ENCODE data around the gene ACSS1.

The ACSS1 gene

GRCh38 chr20:25059866-25060465 is 2.0 kb upstream of the ACSS1 start:
- no peak for DNase-seq (ENCODE audit: low read depth in 1 of 2, low spot score in 1 of 2)

- DNase-seq (ENCODE audit: low read depth in 1 of 2, low spot score in 1 of 2), result no peak
Measured at GRCh38 chr20:25058847-25059810, 1.2 kb upstream of the ACSS1 start.

DNA sequence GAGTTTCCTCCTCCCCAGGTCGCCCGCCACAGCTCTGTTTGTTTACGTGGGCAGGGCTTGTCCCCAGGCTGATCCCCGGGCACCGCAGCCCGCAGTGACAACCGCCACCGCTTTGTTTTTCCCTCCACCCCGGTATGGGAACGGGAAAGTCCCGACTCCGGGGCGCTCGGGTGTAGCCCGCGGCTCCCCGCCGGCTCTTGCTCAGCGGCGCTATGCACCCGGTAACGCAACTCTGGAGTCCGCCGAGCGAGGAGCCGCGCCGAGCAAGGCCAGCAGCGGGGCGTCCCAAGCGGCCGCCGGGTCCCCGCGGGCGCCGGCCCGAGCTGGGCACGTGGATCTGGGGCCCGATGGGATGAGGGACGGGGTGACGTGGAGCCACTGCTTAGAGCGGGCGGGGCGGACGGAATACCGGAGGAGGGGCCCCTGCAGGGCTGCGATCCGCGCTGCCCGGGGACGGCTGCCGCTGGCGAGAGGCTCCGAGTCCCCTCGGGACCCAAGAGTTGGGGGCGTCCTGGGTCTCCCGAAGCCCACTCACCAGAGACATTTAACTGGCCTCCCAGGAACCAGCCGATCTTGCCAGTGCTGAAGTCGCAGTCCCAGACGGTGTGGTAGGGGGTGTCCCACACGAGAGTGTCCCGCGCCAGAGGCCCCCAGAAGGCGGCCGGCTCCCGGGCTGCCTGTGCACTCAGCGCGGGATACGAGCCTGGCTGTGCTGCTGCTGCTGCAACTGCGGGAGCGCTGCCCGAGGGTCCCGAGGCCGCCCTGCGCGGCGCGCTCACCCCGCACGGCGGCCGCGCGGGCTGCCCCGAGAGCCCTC is 497 bp downstream of the ACSS1 start:
- DNase-seq (ENCODE audit: low read depth in 1 of 2, low spot score in 1 of 2), result peak; percentile 39 to 53

GRCh38 chr20:25056690-25057233 is 1.2 kb downstream of the ACSS1 start:
- no peak for DNase-seq (ENCODE audit: low read depth in 1 of 2, low spot score in 1 of 2)

- DNase-seq (ENCODE audit: low read depth in 1 of 2, low spot score in 1 of 2), result no peak
Measured at GRCh38 chr20:25055711-25056495, 2.0 kb downstream of the ACSS1 start.

GRCh38 chr20:25054995-25055629 is 2.8 kb downstream of the ACSS1 start:
- no peak for DNase-seq (ENCODE audit: low read depth in 1 of 2, low spot score in 1 of 2)

DNA sequence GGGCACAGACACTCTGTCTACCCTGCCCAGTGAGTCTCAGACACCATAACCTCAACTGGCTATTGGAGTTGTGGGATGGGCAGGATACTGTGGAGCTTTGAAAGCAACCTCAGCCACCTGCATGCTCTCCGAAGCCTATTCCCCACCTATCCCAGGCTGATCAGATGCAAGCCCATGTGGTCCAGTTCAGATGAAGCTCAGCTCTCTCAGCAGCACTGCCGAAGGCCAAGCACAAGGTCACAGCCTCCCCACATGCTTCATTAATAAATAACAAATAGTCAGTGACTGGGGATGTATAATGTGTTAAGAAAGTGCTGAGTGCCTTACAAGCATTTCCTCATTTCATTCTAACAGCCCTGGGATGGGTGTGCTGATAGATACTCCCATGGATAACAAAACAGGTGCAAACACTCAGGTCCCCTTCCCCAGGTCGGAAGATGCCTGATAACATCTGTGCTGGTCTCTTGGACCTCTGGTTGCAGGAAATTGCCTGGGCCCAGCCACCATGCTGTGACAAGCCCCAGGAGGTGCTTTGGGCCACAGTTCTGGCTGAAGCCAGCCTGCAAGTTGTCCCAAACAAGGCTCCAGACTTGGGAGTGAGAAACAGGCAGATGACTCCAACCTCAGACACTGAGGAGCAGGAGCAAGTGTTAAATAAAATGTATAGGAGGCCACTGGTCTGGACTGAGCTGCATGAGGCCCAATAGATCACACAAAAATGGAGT is 3.7 kb downstream of the ACSS1 start:
- DNase-seq (ENCODE audit: low read depth in 1 of 2, low spot score in 1 of 2), result no peak

- no peak for DNase-seq (ENCODE audit: low read depth in 1 of 2, low spot score in 1 of 2)
Measured at GRCh38 chr20:25053255-25054031, 4.5 kb downstream of the ACSS1 start.

DNA sequence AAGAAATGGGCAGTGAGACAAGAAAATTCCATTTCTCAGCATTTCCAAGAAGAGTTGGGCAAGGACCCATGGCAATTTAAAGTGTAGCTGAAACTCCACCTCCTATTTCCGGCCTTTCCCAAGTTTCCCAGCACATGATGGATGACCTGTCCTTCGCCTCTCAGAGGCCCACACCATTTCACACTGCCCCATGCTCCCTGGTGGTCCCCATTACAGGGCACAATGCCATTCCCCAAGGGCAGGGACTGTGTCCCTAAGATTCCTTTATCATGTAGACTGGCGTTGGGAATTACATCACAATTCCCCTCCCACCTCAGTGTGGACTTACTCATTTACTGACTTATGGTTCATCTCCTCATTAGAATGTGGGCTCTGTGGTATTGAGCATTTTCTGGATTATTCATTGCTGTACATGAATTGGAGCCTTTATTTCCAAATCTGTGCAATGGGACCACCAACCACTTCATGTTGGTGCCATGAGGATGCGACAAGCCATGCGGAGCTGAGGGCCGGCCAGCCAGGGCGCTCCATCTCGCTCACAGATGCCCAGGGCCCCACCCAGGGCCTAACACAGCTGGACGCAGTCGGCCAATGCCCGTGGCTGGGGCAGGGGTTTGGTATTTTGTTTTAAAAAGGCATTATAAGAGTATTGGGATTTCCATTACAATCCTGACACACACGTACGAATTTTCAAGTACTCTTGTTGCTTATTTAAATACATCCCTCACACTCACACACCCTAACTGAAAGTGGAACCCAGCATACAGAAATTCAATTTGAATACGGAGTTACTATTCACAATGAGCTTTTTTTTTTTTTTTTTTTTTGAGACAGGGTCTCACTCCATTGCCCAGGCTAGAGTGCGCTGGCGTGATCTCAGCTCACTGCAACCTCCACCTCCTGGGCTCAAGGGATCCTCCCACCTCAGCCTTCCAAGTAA is 5.4 kb downstream of the ACSS1 start:
- DNase-seq (ENCODE audit: low read depth in 1 of 2, low spot score in 1 of 2), result no peak

- DNase-seq (ENCODE audit: low read depth in 1 of 2, low spot score in 1 of 2), result no peak
Measured at GRCh38 chr20:25051386-25052155, 6.4 kb downstream of the ACSS1 start.

DNA sequence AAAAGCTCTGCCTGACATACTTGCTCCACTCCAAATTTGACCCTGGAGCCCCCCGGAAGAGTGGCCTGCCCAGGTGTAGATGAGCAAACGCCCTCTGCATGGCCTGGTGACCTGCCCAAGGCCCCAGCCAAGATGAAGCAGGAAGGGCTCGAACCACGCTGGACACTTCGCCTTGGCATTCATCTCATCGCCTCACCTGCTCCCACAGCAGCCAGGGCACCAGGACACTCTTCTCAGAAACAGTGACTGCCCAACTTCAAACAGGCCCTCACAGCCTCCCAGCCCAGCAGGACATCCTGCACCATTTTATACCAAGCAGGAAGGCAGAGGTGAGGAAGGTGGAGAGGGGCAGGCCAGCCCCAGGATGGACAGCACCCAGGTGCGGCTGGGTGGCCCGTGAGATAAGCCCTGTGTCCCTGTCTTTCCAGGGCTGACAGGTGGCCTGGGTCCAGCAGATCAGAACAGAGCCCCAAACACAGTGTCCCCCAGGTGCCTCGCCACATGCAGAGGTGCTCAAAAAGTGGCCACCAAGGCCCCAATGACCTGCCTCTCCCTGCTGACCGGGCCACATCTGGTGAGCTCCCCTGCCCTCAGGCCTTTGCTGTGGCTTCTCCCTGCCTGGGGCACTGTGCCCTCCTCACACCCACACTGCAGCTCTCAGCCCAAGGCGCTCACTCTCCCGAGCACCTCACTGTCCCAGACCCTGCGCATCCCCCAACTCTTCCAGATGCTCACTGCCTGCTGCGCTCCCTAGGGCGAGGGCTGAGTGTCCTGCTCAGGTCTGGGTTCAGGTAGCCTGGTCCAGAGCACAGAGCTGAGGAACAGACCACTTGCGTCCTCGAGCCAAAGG is 7.2 kb downstream of the ACSS1 start:
- DNase-seq (ENCODE audit: low read depth in 1 of 2, low spot score in 1 of 2), result no peak

DNA sequence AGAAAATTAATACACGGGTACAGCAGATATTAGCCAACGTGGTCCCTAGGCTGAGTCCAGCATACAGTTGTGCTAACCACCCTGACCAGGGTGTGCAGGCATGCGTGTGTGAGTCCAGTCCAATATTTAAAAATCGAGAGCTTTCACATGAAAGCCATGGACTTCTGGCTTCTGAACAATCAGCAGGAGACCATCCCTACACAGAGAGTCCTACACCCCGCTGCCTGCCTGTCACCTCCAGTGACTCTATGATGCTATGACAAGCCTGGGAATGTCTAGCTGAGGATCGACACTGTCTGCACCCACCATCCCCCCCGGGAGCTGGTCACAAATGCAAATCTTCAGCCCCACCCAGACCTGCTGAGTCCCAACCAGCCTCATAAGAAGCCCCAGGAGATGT is 7.9 kb downstream of the ACSS1 start:
- DNase-seq (ENCODE audit: low read depth in 1 of 2, low spot score in 1 of 2), result no peak

GRCh38 chr20:25049261-25050060 is 8.5 kb downstream of the ACSS1 start:
- DNase-seq (ENCODE audit: low read depth in 1 of 2, low spot score in 1 of 2), result no peak

DNA sequence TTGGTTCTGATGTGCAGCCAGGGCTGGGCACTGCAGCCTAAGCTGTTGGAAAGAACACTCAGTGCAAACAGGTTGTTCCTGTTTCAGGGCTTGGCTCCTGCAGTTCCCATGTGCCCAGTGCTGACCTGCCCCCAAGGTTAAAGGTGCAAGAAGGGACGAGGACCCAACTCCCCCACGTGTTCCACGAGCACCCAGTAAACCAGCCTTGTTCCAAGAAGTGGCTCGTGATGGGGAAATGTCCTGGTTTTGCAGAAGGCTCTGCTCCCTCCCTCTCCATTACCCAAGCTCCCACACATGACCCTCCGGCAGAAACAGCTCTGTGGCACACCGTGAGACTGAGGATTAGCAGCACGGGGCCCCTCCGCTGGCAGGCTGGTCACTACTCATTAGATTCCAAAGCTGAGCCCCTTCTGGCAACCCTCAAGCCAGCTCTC is 9.4 kb downstream of the ACSS1 start:
- no peak for DNase-seq (ENCODE audit: low read depth in 1 of 2, low spot score in 1 of 2)

GRCh38 chr20:25047766-25048165 is 10.2 kb downstream of the ACSS1 start:
- DNase-seq (ENCODE audit: low read depth in 1 of 2, low spot score in 1 of 2), result no peak
